IPS-NIHi11 (cell line): ENCODE data around the gene L3MBTL4.

Experiments used
- DNase-seq: peaks from one replicate; pipeline ENCODE4 v3.0.0; 2012; ENCODE audit warnings: mixed read lengths, low spot score

Gene L3MBTL4

GRCh38 chr18:5961828-5962150, 452.9 kb downstream of the L3MBTL4 start:
- no peak for DNase-seq

- no peak for DNase-seq
These were observed 453.4 kb downstream of the L3MBTL4 start for GRCh38 chr18:5961097-5961827.

- DNase-seq: no peak
These were observed 455.9 kb downstream of the L3MBTL4 start for GRCh38 chr18:5958822-5959221.

GRCh38 chr18:5955861-5956260, 458.9 kb downstream of the L3MBTL4 start:
- DNase-seq: no peak

GRCh38 chr18:5951515-5952091, 463.1 kb downstream of the L3MBTL4 start:
- DNase-seq: no peak

GRCh38 chr18:5948781-5949180, 465.9 kb downstream of the L3MBTL4 start:
- no peak for DNase-seq

- DNase-seq: no peak
These were observed 466.5 kb downstream of the L3MBTL4 start for GRCh38 chr18:5948237-5948636.

GRCh38 chr18:5944448-5944847, 470.3 kb downstream of the L3MBTL4 start:
- DNase-seq: no peak

- no peak for DNase-seq
These were observed 471.2 kb downstream of the L3MBTL4 start for GRCh38 chr18:5943514-5943913.

- DNase-seq: no peak
These were observed 472.1 kb downstream of the L3MBTL4 start for GRCh38 chr18:5942591-5942990.

GRCh38 chr18:5941890-5942289, 472.8 kb downstream of the L3MBTL4 start:
- DNase-seq: peak; percentile 57

GRCh38 chr18:5939801-5940667, 474.7 kb downstream of the L3MBTL4 start:
- no peak for DNase-seq

- DNase-seq: no peak
These were observed 476.9 kb downstream of the L3MBTL4 start for GRCh38 chr18:5937795-5938194.

GRCh38 chr18:5937121-5937520, 477.6 kb downstream of the L3MBTL4 start:
- DNase-seq: no peak

- no peak for DNase-seq
These were observed 483.9 kb downstream of the L3MBTL4 start for GRCh38 chr18:5930789-5931188.

- no peak for DNase-seq
These were observed 496.4 kb downstream of the L3MBTL4 start for GRCh38 chr18:5918205-5918858.

GRCh38 chr18:5914951-5915350, 499.8 kb downstream of the L3MBTL4 start:
- DNase-seq: no peak

- DNase-seq: no peak
These were observed 500.7 kb downstream of the L3MBTL4 start for GRCh38 chr18:5914016-5914415.

GRCh38 chr18:5912566-5912965, 502.1 kb downstream of the L3MBTL4 start:
- no peak for DNase-seq

- DNase-seq: no peak
These were observed 505.6 kb downstream of the L3MBTL4 start for GRCh38 chr18:5909125-5909524.
